Germinal center (tissue), 1 donor: ENCODE measurements around the gene SEC22C.

ENCODE experiments used
- DNase-seq: peaks from one replicate; pipeline ENCODE4 v3.0.0; 2012; ENCODE audit warnings: mixed read lengths, low spot score

The SEC22C gene

DNA sequence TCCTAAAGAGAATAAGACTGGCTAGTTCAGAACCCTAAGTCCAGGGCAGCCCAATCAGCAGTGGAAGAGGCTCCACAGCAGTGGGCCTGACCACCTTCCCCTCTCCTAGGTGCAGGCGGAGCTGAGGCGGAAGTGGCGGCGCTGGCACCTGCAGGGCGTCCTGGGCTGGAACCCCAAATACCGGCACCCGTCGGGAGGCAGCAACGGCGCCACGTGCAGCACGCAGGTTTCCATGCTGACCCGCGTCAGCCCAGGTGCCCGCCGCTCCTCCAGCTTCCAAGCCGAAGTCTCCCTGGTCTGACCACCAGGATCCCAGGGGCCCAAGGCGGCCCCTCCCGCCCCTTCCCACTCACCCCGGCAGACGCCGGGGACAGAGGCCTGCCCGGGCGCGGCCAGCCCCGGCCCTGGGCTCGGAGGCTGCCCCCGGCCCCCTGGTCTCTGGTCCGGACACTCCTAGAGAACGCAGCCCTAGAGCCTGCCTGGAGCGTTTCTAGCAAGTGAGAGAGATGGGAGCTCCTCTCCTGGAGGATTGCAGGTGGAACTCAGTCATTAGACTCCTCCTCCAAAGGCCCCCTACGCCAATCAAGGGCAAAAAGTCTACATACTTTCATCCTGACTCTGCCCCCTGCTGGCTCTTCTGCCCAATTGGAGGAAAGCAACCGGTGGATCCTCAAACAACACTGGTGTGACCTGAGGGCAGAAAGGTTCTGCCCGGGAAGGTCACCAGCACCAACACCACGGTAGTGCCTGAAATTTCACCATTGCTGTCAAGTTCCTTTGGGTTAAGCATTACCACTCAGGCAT is 45.6 kb downstream of the SEC22C start:
- peak; percentile 59 for DNase-seq

DNA sequence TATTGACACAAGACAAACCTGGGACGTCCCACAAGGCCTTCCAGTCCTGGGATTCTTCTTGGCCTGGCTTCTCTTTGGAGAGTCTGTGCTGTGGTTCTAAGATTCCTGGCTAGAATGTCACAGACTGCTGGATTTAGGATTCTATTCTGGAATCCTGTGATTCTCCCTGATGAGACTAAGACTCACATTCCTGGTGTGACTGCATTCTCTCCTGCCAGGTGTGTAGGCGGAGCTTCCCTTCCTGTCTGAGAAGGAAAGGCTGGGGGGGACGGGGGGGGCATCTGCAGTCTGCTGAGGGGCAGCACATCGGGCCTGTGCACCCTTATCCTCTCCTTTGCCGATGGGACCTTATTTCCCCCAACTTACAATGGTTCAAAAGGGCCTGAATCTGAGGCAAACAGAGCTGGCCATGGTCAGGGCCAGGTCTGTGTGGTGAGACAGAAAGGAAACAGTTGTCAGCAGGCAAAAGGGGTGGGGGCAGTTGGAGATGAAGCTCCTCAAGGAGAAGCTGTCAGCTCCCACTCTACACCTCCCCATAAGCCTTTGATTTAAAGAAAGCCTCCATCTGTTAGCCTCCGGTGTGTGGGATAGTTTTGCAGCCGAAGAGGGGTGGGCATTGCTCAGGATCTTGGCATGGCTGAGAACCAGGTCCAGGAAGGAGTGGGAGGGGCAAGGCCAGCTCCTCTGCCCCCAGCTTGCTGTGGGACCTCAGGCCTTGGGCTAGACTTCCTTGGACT is 48.4 kb downstream of the SEC22C start:
- no peak for DNase-seq

DNA sequence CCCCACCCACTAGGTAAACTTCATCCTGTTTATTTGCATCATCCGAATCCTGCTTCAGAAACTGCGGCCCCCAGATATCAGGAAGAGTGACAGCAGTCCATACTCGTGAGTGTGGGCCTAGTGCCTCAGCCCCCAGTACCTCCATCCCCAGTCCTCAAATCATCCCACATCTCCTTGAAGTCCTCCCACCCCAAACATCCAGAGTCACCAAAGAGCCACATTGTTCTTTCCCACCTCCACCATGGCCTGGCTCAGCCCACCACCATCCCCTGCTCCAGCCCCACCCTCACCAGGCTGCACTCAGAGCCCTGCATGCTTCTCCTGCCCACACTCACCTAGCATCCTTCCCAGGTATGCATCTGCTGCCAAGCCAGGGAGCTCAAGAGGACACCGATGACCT is 49.5 kb downstream of the SEC22C start:
- DNase-seq = no peak

DNA sequence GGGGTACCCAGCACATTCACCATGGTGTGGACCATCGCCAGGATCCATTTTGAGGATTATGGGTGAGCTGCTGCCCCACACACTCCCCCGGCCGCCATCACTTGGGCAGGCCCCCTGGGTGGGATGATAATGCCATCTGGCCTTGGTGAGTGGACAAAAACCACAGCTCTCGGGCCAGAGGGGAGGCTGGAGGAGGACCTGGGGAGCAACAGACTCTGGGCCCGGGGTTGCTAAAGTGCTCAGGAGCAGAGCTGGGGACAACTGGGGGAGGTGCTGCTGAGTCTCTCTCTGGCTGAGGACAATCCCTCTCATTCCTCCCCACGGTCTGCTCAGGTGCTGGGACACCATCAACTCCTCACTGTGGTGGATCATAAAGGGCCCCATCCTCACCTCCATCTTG is 50.3 kb downstream of the SEC22C start:
- DNase-seq = no peak

DNA sequence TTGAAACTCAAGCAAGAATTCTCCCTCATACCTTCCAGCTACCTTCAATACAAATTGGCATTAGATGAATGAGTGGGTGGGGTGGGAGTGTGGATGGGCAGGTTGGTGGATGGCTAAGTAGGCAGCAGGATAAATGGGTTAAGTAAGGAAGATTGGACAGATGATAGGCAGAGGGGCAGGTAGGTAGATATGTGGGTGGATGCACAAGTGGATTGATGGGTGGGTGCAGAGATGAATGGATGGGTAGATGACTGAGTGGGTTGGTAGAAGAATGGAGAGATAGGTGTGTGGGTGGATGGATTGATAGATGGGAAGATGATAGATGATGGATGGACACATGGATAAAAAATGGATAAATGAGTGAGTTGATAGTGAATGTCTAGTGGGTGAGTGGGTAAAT is 51.7 kb downstream of the SEC22C start:
- no peak for DNase-seq

DNA sequence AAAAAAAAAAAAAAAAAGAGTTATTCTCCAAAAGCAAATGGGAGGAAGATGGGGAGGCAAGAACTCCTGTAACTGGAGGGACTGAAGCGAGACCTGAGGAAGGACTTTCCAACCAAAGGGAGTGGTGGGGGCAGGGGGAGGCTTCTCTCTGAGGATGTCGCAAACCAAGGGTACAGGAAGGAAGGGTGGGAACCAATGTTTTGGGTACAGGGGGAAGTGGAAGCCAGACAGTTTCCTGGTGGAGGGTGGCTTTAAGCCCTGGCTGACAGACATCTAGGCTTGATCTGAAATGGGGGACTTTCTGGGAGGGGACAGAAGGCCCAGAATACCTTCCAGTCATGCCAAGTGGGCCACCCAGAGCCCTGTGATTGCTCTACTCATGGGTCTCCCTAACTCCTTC is 52.3 kb downstream of the SEC22C start:
- DNase-seq = no peak

DNA sequence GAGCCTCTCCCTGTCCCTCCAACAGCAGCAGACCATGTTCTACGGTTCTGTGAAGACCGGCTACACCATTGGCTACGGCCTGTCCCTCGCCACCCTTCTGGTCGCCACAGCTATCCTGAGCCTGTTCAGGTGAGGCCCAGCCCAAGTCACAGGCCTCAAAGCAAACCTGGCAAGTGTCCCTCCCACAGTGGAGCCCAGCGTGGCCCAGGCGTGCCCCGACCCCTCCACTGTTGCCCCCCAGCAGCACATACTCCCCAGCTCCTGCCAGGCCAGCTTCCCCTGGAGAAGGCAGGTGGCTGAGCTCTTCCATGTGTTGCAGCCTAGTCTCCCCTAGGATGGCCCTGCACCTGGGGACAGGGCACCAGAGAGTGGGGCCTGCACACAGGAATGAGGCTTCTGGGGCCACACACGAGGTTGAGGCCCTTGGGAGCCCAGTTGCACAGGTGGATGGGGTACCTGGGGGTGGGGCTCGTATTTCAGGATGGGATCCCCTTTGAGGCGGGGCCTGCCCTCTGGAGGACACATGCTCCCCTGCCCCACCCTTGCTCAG is 54.3 kb downstream of the SEC22C start:
- no peak for DNase-seq

DNA sequence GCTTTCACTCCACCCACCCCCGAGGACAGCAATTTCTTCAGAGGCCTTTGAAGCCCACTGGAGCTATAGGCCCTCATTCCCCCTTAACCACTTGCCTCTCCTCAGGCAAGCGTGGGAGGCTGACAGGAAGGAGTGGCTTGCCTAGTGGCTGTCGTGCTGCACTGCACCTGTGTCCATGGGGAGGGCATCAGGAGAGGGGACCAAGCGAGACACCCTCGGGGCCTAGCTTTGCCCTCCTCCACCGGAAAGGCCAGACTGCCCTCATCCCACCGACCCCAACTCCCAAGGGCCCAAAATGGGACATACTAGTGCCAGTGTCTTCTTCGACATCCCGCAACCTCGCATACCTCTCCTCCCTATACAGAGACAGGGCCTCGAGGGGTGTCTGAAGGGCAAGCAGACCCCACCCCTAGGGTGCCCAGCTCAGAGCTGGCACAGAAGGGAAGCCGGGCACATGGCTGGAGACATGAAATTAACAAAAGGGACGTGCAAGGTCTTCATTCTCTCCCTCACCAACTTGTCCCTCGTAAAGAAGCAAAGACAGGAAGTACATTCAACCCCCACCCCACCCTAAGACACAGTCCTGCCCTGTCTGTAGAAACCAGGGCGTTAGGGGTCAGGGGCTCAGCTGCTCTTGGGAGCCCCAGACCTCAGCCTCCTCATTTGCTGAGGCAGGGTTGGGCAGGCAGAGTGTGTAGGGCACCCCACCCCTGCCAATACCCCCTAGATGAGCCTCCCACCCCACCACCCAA is 55.0 kb downstream of the SEC22C start:
- no peak for DNase-seq

DNA sequence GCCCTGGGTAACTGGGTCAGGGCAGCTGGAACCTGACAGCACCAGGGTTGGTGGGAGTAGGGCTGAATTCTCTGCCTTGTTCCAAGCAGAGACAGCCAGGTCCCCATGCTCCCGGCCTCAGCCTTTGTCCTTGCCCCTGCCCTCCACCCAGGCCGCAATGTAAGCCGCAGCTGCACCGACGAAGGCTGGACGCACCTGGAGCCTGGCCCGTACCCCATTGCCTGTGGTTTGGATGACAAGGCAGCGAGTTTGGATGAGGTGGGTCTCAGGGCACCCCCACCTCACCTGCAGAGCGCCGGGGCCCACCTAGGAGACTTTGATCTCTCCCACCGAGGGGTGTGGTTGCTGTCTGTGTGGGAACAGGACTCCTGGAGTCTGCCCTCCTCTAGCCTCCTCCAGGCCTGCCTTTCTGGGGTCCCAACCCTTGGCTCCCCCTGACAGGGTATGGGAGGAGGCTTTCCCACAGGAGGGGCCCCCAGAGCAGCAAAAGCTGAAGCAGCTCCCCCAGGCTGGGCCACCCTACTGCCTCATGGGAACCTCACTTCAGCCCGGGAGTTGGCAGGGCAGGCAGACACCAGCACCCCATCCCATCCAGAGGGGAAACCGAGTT is 55.9 kb downstream of the SEC22C start:
- no peak for DNase-seq

DNA sequence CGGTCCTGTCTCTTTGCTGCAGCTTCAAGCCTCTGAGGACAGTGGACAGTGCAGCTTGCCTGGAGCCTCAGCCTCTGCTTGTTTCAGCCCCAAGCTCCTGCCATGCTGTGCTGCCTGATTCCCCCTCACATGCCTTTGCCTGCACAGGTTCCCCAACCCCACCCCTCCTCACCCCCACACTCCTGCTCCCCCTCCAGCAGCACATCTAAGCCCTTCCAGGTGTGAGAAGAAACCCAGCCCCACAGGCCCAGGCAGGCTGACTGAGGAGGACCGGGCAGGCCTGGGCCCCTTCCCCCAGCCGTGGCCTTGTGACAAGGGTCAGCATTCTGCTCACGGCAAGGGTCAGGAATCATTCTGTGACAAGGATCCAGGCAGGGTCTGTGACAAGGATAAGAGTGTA is 56.6 kb downstream of the SEC22C start:
- no peak for DNase-seq

DNA sequence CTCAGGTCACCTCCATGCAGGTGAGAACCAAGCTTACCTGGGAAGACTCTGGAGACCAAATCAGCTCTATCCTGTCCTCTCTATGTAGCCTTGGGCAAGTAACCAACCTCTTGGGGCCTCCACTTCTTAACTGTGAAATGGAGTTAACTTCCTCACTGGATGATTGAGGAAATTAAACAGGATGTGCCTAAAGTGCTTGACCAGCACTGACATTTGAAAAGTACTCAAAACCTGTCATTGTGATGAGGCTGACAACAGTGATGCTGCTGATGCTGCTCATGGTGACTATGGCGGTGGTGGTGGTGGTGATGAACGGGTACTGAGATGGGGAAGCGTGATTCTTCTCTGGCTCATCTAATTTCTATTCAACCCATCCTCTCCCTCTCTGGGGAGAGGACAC is 57.0 kb downstream of the SEC22C start:
- DNase-seq = no peak

DNA sequence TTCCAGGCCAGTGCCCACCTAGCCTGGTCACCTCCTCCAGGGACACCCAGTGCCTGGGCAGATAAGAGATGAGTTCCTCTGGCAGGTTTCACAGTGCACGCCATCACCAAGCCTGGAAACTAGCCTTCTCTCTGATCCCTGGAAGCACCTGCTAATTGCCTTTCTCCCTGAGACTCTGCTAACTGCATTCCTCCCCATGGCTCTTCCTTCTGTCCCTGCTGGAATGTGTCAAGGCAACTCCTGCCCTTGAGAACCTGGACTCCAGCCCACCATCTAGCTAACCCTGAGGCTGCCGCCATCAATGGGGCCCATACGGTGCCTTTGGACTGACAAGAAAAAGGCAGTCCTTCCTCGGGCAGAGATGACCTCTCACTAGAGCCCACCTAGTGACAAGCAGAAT is 60.9 kb downstream of the SEC22C start:
- no peak for DNase-seq

DNA sequence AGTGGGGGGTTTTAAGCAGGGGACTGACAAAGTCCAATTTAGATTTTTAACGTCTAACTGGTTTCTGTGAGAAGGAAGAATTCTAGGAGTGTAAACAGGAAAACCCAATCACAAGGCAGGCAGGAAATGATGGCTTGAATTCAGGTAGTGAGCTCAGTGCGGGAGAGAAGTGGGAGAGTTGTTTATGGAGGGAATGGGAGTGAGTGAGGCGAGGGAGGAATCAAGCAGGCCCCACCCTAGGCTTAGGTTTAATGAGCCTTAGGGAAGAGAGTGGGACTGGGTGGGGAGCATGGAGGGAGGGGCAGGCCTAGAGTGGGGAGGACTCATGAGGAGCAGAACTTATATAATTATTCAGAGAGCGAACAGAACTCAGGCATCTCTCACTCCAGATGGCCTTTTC is 61.4 kb downstream of the SEC22C start:
- no peak for DNase-seq

DNA sequence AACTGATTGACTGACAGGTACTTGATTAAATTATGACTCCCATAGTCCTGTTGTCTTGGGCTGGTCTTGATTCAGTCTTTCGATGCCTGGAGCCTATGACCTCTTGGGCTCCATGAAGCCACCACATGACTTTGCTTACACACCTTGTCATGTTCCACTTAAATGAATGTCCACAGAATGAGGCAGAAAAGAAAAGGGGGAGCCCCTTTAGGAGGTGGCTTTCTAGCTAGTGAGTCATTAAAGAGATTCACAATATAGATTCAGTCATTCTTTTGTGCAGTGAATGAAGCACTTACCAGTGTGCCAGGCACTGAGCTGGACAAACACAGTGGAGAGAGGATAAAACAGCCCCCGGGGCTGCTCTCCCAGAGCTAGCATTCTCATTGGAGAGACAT is 62.2 kb downstream of the SEC22C start:
- no peak for DNase-seq

DNA sequence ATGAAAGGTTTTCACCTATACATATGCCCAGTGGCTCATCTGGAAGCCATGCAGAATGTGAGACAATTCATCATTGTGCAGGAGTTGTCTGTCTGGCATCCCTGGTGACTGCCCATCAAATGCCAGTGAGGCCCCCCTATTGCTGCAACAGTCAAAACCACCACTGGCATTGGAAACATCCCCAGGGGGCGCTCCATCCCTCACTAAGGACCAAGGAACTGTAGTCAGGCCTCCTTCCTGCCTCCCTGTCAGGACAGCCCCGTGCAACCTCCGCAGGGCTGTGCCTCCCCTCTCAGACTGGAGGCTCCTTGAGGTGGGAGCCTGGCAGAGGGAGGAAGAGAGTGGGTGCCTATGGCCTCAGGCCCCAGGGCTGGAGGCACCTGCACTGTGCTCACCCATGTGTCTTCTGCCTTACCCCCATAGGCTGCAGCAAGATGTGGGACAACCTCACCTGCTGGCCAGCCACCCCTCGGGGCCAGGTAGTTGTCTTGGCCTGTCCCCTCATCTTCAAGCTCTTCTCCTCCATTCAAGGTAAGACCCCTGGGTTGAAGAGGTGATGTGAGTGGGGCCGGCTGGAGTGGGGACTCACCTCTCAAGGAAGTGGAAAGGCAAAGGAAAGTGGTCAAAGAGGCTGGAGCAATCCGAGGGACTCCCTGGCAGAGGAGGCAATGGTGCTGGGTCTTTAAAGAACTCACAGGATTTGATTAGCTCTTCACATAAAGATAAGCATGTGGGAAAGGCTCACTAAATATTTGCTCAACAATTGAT is 62.8 kb downstream of the SEC22C start:
- DNase-seq = no peak

DNA sequence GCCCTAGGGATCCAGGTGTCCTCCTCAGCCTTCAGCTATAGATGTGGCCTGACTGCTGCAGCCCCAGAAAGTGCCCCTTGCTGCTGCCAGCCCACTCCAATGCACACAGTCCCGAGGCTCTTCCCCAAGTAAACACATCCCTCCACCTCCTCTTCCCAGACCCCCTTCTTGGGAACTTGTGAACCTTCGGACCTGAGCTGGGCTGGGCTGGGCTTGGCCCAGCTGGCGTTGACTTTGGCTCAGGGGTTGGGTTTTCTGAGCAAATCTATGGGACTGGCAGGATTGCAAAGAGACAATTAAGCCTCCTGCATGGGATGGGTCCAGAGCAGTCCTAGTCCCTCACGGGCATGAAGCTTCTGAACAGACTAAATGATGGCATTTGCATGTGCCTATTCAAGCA is 64.7 kb downstream of the SEC22C start:
- no peak for DNase-seq

DNA sequence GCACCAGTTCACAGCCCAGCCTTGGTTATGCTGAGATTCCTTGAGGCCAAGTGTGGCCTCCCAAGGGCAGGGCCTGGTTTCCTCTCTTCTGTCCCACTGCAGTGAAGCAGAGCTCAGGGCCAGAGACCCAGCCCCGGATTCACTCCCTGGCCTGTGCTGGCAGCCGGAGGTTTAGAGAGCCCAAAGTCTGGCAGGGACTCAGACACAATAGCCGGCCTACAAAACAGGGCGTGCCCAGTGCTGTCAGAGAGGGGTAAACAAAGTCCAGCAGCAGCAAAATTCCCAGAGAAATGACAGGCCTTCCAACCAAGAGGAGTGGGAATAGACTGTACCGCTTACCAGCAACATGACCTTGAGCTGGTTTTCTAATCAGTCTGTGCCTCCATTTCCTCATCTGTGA is 65.3 kb downstream of the SEC22C start:
- no peak for DNase-seq

DNA sequence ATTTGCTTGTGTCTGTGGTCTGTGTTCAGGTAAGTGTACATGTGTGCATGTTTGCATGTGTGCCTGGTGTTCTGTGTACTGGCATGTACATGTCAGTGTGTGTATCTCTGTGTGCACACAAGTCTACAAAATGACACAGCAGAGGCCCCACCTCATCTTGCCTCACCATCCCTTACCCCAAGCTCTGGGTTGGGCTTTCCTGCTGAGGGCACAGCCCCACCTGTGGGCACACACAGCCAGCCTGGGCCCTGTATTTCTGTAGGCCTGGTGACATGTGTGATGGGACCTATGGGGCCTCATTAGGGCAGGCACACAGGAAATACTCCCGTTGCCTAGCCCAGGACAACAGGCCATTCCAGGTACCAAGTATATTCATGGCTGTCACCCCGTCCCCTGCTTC is 65.8 kb downstream of the SEC22C start:
- no peak for DNase-seq

DNA sequence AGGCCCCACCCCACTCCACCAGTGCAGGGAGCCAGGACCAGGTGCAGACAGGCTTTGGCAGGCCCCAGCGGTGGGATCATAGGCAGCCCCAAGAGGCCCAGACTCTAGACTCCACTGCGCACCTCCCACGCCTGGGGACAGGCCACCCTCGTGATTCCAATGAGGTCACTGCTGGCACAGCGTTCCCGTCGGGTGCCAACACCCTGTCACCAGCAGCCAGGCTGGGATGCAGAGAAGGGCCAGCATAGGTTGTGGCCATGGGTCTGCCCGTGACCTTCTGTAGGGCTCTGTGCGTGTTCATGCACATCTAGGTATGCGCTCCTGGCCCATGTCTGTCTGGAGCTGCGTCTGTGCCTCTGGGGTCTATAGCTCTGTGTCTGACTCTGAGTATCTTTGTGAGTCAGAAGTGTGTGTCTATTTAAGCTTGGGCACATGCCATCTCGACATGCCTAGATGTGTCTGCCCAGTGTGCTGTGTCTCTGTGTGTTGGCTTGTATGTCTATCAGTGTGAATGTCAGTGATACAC is 66.3 kb downstream of the SEC22C start:
- DNase-seq = no peak

DNA sequence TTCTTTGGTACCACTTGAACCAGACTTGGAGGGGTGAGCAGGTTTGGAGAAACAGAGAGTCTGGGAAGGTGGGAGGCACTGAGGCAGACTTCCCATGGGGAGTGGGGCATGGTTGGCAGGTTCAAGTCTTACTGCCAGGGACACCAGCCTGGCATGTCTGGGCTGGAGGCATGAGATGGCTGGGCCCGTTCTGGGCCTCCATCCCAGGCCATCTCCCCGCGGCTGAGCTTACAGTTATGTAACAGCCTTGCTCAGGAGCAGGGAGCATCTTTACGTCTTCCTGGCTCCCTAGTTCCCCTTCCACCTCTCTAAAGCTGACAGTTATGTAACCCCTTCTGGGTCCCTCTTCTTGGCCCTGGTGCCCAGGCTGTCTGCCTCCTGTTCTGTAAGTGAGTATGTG is 66.9 kb downstream of the SEC22C start:
- no peak for DNase-seq

DNA sequence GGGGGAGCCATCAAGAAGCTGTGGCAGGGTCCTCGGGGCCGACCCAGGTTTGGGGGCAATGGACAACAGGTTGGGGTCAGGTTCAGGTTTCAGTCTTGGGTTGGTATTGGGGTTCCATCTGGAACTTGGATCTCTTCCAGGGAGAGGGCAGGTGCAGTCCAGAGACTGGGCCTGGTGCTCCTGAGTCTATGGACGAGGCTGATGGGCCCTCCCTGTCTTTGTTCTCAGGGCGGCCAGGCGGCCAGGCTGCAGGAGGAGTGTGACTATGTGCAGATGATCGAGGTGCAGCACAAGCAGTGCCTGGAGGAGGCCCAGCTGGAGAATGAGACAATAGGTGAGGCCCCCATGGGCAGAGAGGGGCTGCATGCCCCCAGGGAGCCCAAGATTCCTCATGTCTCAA is 68.2 kb downstream of the SEC22C start:
- DNase-seq = no peak
